ENCODE results near the gene SGF29.
"Not testable (repeated sequence)": the region's sequence is repeated elsewhere in the genome, so short reads cannot be mapped to it uniquely, and the experiment has no call there.

- TF ChIP-seq CTCF, POLR2AphosphoS5 (IDR thresholded peaks at IDR 0.05): not testable (repeated sequence)
These were observed 62.5 kb downstream of the SGF29 start for GRCh38 chr16:28616224-28616577.

Measured in breast epithelium (tissue), 3 donors.